HG02938 (cell line): ENCODE results near the gene UBXN6.

ENCODE experiments used
- ATAC-seq: cut with Tn5 transposase; IDR thresholded peaks from one replicate; pipeline ENCODE4 v1.9.1; 2021; ENCODE audit warnings: mild to moderate bottlenecking, moderate library complexity; ENCODE audit not compliant: unreplicated experiment

The UBXN6 gene

GRCh38 chr19:4443188-4443587, 14.4 kb downstream of the UBXN6 start:
- no peak for ATAC-seq

GRCh38 chr19:4442819-4443146, 14.8 kb downstream of the UBXN6 start:
- ATAC-seq = no peak

DNA sequence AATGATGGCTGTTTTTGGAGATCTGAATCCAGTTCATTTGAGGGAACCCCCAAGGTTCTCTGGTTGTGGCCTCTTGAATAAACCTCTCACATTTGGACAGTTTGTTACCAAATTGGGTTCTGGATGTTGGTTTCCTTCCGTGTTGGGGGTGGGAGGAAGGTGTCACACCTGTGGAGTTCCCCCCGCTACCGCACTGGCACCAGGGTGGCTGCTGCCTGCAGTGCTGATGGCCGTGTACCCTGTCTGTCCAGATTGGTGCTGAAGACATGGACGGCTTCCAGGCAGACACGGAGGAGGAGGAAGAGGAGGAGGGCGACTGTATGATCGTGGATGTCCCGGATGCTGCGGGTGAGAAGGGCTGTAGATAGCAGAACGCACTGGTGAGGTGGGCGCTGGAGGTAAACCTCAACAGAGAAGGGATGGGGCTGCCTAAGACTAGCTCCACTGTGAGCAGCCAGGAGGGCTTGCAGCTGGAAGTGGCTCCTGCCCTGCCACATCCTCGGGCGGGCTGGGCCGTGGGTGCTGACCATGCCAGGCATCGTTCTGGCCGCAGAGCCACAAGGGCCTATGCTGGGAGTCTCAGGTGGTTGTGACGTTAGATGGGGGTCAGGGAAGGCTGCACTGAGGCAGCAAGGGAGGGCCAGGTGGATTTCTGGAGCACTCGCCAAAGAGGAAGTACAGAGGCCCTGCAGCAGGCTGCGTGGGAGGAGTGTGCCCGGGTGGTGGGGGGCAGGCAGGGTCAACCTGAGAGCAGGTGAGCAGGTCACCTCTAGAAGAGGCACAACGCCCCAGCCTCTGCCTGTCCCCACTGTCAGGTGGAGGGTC, 15.4 kb downstream of the UBXN6 start:
- ATAC-seq = no peak

- no peak for ATAC-seq
Measured at GRCh38 chr19:4439243-4439642, 18.4 kb downstream of the UBXN6 start.

GRCh38 chr19:4437103-4437502, 20.5 kb downstream of the UBXN6 start:
- no peak for ATAC-seq

GRCh38 chr19:4436231-4436630, 21.4 kb downstream of the UBXN6 start:
- no peak for ATAC-seq

- no peak for ATAC-seq
Measured at GRCh38 chr19:4434391-4434790, 23.2 kb downstream of the UBXN6 start.

DNA sequence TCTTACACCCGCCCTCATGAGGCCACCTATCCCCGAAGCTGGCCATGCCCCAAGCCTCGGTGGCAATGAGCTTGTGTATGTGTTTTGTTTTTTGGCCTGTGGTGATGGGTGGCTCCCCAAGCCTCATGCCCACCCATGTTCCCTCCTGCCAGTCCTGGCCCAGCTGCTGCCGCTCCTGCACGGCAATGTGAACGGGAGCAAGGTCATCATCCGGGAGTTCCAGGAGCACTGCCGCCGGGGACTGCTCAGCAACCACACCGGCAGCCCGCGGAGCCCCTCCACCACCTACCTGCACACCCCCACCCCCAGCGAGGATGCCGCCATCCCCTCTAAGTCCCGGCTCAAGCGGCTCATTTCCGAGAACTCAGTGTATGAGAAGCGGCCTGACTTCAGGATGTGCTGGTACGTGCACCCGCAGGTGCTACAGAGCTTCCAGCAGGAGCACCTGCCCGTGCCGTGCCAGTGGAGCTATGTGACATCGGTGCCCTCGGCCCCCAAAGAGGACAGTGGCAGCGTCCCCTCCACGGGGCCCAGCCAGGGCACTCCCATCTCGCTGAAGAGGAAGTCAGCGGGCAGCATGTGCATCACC, 24.6 kb downstream of the UBXN6 start:
- no peak for ATAC-seq

DNA sequence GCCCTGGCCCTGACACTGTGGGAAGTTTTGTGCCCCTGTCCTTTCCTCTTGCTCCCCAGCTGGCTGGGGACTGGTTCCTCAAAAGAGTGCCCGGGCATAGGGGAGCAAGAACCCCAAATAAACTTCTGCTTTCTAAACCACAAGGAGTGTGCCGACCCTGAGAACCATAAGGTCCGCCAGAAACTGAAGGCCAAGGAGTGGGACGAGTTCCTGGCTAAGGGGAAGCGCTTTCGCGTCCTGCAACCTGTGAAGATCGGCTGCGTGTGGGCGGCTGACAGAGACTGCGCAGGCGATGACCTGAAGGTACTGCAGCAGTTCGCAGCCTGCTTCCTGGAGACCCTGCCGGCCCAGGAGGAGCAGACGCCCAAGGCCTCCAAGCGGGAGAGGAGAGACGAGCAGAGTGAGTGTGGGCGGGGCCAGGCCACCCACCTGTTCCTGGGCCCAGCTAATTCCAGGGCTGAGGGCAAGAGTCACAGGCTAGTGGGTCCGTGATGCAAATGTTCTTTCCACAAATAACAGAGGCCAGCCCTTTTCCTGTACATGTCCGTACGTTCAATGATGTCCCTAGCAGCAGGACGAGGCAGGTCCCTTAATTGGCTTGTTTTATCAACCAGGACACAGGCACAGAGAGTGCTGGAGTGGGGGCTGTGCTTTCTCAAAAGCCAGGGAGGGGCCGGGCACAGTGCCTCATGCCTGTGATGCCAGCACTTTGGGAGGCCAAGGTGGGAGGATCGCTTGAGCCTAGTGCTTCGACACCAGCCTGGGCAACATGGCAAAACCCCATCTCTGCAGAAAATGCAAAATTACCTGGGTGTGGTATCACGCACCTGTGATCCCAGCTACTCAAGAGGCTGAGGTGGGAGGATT, 25.6 kb downstream of the UBXN6 start:
- no peak for ATAC-seq

GRCh38 chr19:4431296-4431695, 26.3 kb downstream of the UBXN6 start:
- ATAC-seq = no peak

DNA sequence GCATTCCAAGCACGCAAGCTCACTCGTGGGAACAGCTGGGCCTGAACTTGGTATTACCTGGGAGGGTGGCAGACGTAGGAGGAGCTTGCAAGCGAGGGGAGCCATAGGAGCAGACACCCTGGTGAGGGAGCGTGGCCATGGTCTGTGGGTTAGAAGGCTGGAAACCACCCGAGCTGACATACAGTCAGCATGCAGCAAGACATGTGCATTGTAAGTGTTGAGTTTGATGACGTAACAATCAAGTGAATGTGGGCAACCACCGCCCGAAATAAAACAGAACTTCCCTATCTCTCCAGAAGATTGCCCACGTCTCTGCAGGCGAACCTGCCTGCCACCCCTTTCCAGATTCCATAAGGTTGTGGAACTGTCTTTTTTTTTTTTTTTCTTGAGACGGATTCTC, 26.8 kb downstream of the UBXN6 start:
- ATAC-seq = no peak

DNA sequence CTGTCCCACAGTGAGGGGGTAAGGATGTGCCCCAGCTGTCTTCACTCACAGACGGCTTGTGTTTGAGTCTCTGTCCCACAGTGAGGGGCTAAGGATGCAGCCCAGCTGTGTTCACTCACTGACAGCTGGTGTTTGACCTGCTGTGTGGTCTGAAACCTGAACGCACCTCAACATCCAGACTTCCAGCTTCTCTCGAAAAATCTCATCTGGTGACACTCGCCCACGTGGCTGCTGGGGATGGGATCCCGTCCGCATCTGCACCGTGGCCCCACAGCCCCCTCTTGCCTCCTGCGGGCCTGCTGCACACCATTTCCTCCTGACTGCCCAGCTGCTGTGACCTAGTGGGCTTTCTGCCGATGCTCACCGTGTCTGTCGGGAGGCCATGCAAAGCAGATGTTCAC, 27.8 kb downstream of the UBXN6 start:
- no peak for ATAC-seq

DNA sequence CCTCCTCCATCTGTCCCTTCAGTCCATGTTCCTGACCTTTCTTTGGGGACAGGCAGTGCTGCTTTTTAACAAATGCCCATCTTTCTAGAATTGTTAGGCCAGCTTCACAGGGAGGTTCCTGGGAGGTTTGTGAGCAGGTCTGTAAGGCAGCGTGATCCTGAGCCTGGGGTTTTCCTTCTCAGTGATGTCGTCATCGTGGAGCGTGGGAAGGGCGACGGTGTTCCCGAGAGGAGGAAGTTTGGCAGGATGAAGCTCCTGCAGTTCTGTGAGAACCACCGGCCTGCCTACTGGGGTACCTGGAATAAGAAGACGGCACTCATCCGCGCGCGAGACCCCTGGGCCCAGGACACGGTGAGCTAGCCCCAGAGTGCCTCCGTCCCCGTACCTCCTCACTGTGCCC, 28.3 kb downstream of the UBXN6 start:
- no peak for ATAC-seq

- ATAC-seq = no peak
Measured at GRCh38 chr19:4428326-4428975, 29.1 kb downstream of the UBXN6 start.

DNA sequence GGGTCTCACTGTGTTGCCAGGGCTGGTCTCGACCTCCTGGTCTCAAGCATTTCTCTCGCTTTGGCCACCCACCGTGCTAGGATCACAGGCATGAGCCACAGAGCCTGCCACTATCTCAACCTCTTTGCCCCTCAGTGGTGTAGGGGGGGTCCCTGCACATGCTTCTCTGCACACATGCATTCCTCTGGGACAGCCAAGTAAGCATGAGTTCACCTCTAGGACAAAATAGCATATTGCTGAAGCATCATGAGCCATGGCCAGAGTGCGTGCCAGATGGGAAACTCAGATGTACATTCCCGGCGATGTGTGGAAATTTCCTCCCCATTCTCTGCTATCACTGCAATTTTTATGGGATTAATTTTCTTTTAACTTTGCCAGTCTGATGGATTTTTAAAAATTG, 32.1 kb downstream of the UBXN6 start:
- ATAC-seq = no peak

- no peak for ATAC-seq
Measured at GRCh38 chr19:4423416-4424126, 34.0 kb downstream of the UBXN6 start.

GRCh38 chr19:4416268-4416667, 41.3 kb downstream of the UBXN6 start:
- no peak for ATAC-seq

- no peak for ATAC-seq
Measured at GRCh38 chr19:4415352-4415751, 42.2 kb downstream of the UBXN6 start.

- no peak for ATAC-seq
Measured at GRCh38 chr19:4414800-4415321, 42.7 kb downstream of the UBXN6 start.

DNA sequence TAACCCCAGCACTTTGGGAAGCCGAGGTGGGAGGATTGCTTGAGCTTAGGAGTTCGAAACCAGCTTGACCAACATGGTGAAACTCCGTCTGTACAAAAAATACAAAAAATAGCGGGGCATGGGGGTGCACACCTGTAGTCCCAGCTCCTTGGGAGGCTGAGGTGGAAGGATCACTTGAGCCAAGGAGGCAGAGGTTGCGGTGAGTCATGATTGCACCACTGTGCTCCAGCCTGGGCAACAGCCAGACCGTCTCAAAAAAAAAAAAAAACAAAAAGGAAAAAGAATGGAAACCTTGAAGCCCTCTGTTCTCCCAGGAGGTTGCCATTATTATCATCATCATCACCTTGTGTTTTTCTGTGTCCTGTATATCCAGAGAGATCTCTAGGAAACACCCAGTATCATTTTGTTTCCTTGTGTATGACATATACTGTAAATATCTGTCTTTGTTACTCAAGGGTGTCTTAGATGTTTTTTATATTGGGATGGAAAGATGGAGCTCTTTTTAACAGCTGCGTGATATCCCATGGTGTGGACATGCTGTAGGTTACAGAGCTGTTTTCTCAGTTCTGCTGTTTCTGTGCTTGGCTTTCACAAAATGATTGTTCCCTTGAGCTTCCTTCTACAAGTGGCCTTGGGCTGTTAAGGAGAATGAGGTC, 43.3 kb downstream of the UBXN6 start:
- no peak for ATAC-seq
